GM12878 (cell line): ENCODE data around the gene GVQW3. TPM values are rescaled to one million over a fixed set of nuclear protein-coding genes. Genes with fewer than 3 reads are reported as not detected.

Experiments
- ATAC-seq: fragments of 200-7000 bp; cut with Tn5 transposase; 3 replicates; pipeline ENCODE4 v1.9.1; 2020; ENCODE audit warnings: mild to moderate bottlenecking, moderate library complexity
- BruUV-seq: library from RNA; stranded (reverse); fragments of 400-500 nt; replicated peaks from 2 replicates; lab custom pipeline; 2021; lab: Mats Ljungman, UMichigan
- CTCF ChIA-PET: fragments of 300-600 bp; sonication (Branson Sonifier 250); formaldehyde crosslinking; extraction: SDS; loops from one replicate; lab custom pipeline; 2021; ENCODE audit warnings: inconsistent platforms; lab: Yijun Ruan, JAX
- POLR2A ChIA-PET: fragments of 350-600 bp; formaldehyde crosslinking; extraction: SDS; loops from one replicate; lab custom pipeline; 2021; ENCODE audit warnings: inconsistent platforms; lab: Charles Lee
- RAD21 ChIA-PET: fragments of 300-600 bp; sonication (Branson Sonifier 250); formaldehyde crosslinking; loops from one replicate; lab custom pipeline; 2023; ENCODE audit warnings: antibody characterized with exemption; ENCODE audit not compliant: unreplicated experiment; lab: Charles Lee
- SMC1A ChIA-PET: fragments of 300-600 bp; sonication (Branson Sonifier 250); formaldehyde crosslinking; loops from one replicate; lab custom pipeline; 2023; ENCODE audit not compliant: unreplicated experiment, uncharacterized antibody; lab: Charles Lee
- DNase-seq: peaks from one replicate; pipeline ENCODE4 v3.0.0-alpha.2; 2011; ENCODE audit warnings: low read depth, low spot score
- FAIRE-seq: peaks from 3 replicates; lab custom pipeline; 2011; peaks lifted over from hg19 to GRCh38; lab: Jason Lieb, UNC
- H2AFZ ChIP-seq: 2 replicates; pipeline ENCODE4 v1.6.0; 2011; ENCODE audit warnings: low read depth, low read length, control low read depth; ENCODE audit not compliant: control insufficient read depth
- H3K27ac ChIP-seq: 2 replicates; pipeline ENCODE4 v1.5.1; 2011; ENCODE audit warnings: control low read depth; ENCODE audit not compliant: control insufficient read depth, insufficient read depth
- H3K27me3 ChIP-seq, 2 experiments: replicated peaks in 1 of 2; 2 replicates each; pipeline versions ENCODE4 v1.6.0 to v1.6.1; 2011; ENCODE audit warnings: low read length in 1 of 2; ENCODE audit not compliant: control insufficient read depth in 2 of 2, insufficient read depth in 2 of 2
- H3K36me3 ChIP-seq, 2 experiments: 2 replicates each; pipeline ENCODE4 v1.5.1; 2011; ENCODE audit warnings: low read length in 1 of 2; ENCODE audit not compliant: control insufficient read depth in 2 of 2, insufficient read depth in 2 of 2
- H3K4me1 ChIP-seq: 2 replicates; pipeline ENCODE4 v1.6.1; 2011; ENCODE audit warnings: mild to moderate bottlenecking, low read length, moderate library complexity, mixed read lengths; ENCODE audit not compliant: control insufficient read depth, insufficient read depth
- H3K4me2 ChIP-seq: 2 replicates; pipeline ENCODE4 v1.6.0; 2011; ENCODE audit warnings: control low read depth; ENCODE audit not compliant: control insufficient read depth, insufficient read depth
- H3K4me3 ChIP-seq: fragments of 200-600 bp; sonication (generic); 2 replicates; pipeline ENCODE4 v1.5.1; 2016
- H3K79me2 ChIP-seq: 2 replicates; pipeline ENCODE4 v1.6.0; 2011; ENCODE audit warnings: low read length; ENCODE audit not compliant: control insufficient read depth, insufficient read depth
- H3K9ac ChIP-seq: 2 replicates; pipeline ENCODE4 v1.8.0; 2011; ENCODE audit warnings: low read length, control low read depth, mixed read lengths; ENCODE audit not compliant: control insufficient read depth, insufficient read depth
- H3K9me3 ChIP-seq: replicated peaks from 3 replicates; pipeline ENCODE4 v1.5.1; 2011; ENCODE audit warnings: mild to moderate bottlenecking, low read length; ENCODE audit not compliant: control insufficient read depth, insufficient read depth
- H4K20me1 ChIP-seq: 2 replicates; pipeline ENCODE4 v1.6.0; 2011; ENCODE audit not compliant: control insufficient read depth, insufficient read depth
- ASH2L ChIP-seq: fragments of 300-600, 200-600 bp; sonication (generic); IDR thresholded peaks from 2 replicates; pipeline ENCODE4 v1.6.1; 2017; ENCODE audit warnings: low read depth, mild to moderate bottlenecking, borderline replicate concordance
- BCL11A ChIP-seq: IDR thresholded peaks from 2 replicates; pipeline ENCODE4 v1.6.1; 2011; ENCODE audit warnings: low read depth, low read length
- BMI1 ChIP-seq: fragments of 450-650 bp; IDR thresholded peaks from 2 replicates; pipeline ENCODE4 v1.6.1; 2016; ENCODE audit warnings: mild to moderate bottlenecking, moderate library complexity, borderline replicate concordance
- EZH2 ChIP-seq: IDR thresholded peaks from 2 replicates; pipeline ENCODE4 v1.6.1; 2012; ENCODE audit warnings: low read depth, mild to moderate bottlenecking, control low read depth, inconsistent platforms, low read length, borderline replicate concordance; ENCODE audit not compliant: control insufficient read depth
- MXI1 ChIP-seq: fragments of 150-350 bp; IDR thresholded peaks from 2 replicates; pipeline ENCODE4 v1.6.1; 2011; ENCODE audit warnings: low read depth, mild to moderate bottlenecking, inconsistent platforms, low read length, improper control_type of control experiment
- NR2C2 ChIP-seq: IDR thresholded peaks from 2 replicates; pipeline ENCODE4 v1.6.1; 2011; ENCODE audit warnings: borderline replicate concordance, low read depth; ENCODE audit not compliant: control insufficient read depth, insufficient read length
- POLR2AphosphoS2 ChIP-seq: IDR thresholded peaks from 2 replicates; pipeline ENCODE4 v1.6.1; 2011; ENCODE audit warnings: low read depth, mild to moderate bottlenecking, low read length, improper control_type of control experiment, moderate library complexity
- RCOR1 ChIP-seq: conservative IDR thresholded peaks from 2 replicates; pipeline ENCODE4 v1.6.1; 2012; ENCODE audit warnings: low read depth, low read length, improper control_type of control experiment
- SMARCA5 ChIP-seq: fragments of 450-650 bp; IDR thresholded peaks from 2 replicates; pipeline ENCODE4 v1.6.1; 2017; ENCODE audit warnings: mild to moderate bottlenecking
- ZNF207 ChIP-seq: fragments of 450-650 bp; IDR thresholded peaks from 2 replicates; pipeline ENCODE4 v1.6.1; 2014; ENCODE audit warnings: antibody characterized with exemption, mild to moderate bottlenecking, borderline replicate concordance
- ZNF622 ChIP-seq: fragments of 450-650 bp; IDR thresholded peaks from 2 replicates; pipeline ENCODE4 v1.6.1; 2017; ENCODE audit warnings: mild to moderate bottlenecking, inconsistent platforms
- in situ Hi-C: fragments of 300-500 bp; cut with MboI; formaldehyde crosslinking; loops from 9 replicates; pipeline ENCODE4 v1.14.3; 2018; ENCODE audit warnings: mixed read lengths
- intact Hi-C: fragments of 100-400 bp; cut with micrococcal nuclease; formaldehyde crosslinking; loops from one replicate; pipeline ENCODE4 v1.14.2; 2022; ENCODE audit not compliant: unreplicated experiment
- polyA plus RNA-seq, 11 experiments: library from polyadenylated mRNA; depleted of rRNA in 4 of 11; unstranded in 6 of 11; stranded (reverse) in 5 of 11; fragments of >200 nt; fragmentation: Nextera tagmentation in 4 of 11; fragmentation: Illumina TruSeq in 1 of 11; extraction: Ambion mirVana in 4 of 11; extraction: Trizol in 1 of 11; gene quantifications; 1 replicate in 1 of 11; 2 replicates in 10 of 11; pipeline versions ENCODE4 v1.2.1 to v1.2.3, GENCODE V29; 2011 to 2016; ENCODE audit warnings: inconsistent platforms in 2 of 11, missing spikeins in 2 of 11, low read depth in 1 of 11
- total RNA-seq, 4 experiments: library from RNA; depleted of rRNA in 3 of 4; stranded (reverse); fragments of >200 nt in 3 of 4; fragmentation: Illumina TruSeq in 1 of 4; extraction: Trizol in 1 of 4; gene quantifications; 2 replicates each; pipeline versions ENCODE4 v1.2.1 to v1.2.3, GENCODE V29; 2013 to 2021
- TF ChIP-seq, protein P1 (sequence below): IDR thresholded peaks from 2 replicates; pipeline ENCODE4 v1.6.1; 2012; ENCODE audit warnings: low read length, inconsistent platforms
- TF ChIP-seq, protein P2 (sequence below): fragments of 450-650 bp; IDR thresholded peaks from 2 replicates; pipeline ENCODE4 v1.6.1; 2017; ENCODE audit warnings: mild to moderate bottlenecking, low read depth, inconsistent platforms; ENCODE audit not compliant: poor library complexity, severe bottlenecking
- TF ChIP-seq, protein P3 (sequence below): fragments of 450-650 bp; IDR thresholded peaks from 2 replicates; pipeline ENCODE4 v1.6.1; 2017; ENCODE audit warnings: low read depth, mild to moderate bottlenecking, moderate library complexity

GVQW3 gene
- total and polyA plus RNA-seq, 10 of the 15 experiments (the other 5 are each of a cell fraction or from before 2014, with no cell fraction given), result 0.13 to 3.3 (median 1.7) TPM

DNA sequence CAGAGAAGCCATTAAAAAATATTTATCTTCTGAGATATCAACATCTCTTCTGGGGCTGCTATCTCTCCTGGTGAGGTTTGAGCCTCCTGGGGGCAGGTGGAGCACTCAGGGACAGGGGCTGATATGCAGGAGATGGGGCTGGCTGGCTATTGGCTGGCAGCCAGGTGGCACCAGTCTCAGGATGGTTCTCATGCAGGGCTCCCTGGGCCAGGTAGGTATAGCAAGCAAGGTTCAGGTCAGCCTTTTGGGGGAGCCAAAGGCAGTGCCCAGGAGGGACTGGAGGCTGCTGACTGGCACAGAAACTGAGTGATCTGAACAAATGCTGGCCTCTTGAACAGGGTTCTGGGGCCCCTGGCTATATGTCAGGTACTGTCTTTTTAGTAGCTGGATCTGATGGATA, 34.0 kb downstream of the GVQW3 start:
- intact Hi-C loops, result no loop called here
- SMC1A ChIA-PET, result no interaction called here
- H3K27me3 ChIP-seq, result no peaks in the 10 kb centered on the region; a peak in 1 of 4 replicates
- H3K9ac ChIP-seq, result no peak overlapping the region
- H3K4me3 ChIP-seq, result no peak overlapping the region
- H3K9me3 ChIP-seq, result no peaks in the 10 kb centered on the region
- H2AFZ ChIP-seq, result no peak overlapping the region
- CTCF ChIA-PET, result interaction anchor here (0.6 to 1.3 kb wide), 2 partner anchors 15 to 789 kb away, joined by 3 to 4 read pairs; no protein-coding TSS in a partner anchor
- H3K4me1 ChIP-seq, result no peaks in the 10 kb centered on the region
- FAIRE-seq (no peak), DNase-seq (no peak), ATAC-seq (peak; percentile 33; the same call in 2 of the 3 replicates)
- no peaks in the 10 kb centered on the region for H3K36me3 ChIP-seq
- in situ Hi-C loops, result no loop called here
- no peaks in the 10 kb centered on the region for H4K20me1 ChIP-seq
- TF ChIP-seq RCOR1 (no peak), ZNF622 (no peak), POLR2AphosphoS2 (no peak), EZH2 (no peak), SMARCA5 (no peak), MXI1 (no peak), BCL11A (no peak), BMI1 (no peak), ASH2L (no peak), NR2C2 (no peak), ZNF207 (no peak)
- TF ChIP-seq, protein P1, sequence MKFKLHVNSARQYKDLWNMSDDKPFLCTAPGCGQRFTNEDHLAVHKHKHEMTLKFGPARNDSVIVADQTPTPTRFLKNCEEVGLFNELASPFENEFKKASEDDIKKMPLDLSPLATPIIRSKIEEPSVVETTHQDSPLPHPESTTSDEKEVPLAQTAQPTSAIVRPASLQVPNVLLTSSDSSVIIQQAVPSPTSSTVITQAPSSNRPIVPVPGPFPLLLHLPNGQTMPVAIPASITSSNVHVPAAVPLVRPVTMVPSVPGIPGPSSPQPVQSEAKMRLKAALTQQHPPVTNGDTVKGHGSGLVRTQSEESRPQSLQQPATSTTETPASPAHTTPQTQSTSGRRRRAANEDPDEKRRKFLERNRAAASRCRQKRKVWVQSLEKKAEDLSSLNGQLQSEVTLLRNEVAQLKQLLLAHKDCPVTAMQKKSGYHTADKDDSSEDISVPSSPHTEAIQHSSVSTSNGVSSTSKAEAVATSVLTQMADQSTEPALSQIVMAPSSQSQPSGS, result no peak
- TF ChIP-seq, protein P2, sequence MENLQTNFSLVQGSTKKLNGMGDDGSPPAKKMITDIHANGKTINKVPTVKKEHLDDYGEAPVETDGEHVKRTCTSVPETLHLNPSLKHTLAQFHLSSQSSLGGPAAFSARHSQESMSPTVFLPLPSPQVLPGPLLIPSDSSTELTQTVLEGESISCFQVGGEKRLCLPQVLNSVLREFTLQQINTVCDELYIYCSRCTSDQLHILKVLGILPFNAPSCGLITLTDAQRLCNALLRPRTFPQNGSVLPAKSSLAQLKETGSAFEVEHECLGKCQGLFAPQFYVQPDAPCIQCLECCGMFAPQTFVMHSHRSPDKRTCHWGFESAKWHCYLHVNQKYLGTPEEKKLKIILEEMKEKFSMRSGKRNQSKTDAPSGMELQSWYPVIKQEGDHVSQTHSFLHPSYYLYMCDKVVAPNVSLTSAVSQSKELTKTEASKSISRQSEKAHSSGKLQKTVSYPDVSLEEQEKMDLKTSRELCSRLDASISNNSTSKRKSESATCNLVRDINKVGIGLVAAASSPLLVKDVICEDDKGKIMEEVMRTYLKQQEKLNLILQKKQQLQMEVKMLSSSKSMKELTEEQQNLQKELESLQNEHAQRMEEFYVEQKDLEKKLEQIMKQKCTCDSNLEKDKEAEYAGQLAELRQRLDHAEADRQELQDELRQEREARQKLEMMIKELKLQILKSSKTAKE, result no peak
- TF ChIP-seq, protein P3, sequence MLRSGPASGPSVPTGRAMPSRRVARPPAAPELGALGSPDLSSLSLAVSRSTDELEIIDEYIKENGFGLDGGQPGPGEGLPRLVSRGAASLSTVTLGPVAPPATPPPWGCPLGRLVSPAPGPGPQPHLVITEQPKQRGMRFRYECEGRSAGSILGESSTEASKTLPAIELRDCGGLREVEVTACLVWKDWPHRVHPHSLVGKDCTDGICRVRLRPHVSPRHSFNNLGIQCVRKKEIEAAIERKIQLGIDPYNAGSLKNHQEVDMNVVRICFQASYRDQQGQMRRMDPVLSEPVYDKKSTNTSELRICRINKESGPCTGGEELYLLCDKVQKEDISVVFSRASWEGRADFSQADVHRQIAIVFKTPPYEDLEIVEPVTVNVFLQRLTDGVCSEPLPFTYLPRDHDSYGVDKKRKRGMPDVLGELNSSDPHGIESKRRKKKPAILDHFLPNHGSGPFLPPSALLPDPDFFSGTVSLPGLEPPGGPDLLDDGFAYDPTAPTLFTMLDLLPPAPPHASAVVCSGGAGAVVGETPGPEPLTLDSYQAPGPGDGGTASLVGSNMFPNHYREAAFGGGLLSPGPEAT, result no peak
- no TSS peak for BruUV-seq
- no peak overlapping the region for H3K27ac ChIP-seq
- RAD21 ChIA-PET, result no interaction called here
- no peaks in the 10 kb centered on the region for H3K79me2 ChIP-seq
- no peak overlapping the region for H3K4me2 ChIP-seq
- POLR2A ChIA-PET, result interaction anchor here (0.6 kb wide), 1 partner anchor 192 kb away, joined by 3 read pairs; no protein-coding TSS in a partner anchor
